HL-60/S4 treated with retinoic acid at 250 ng/mL for 4 days and 3 days (cell line): Measurements from ENCODE around the gene SOX6.

Experiments
- in situ Hi-C: fragments of 300-500 bp; cut with MboI; formaldehyde crosslinking; loops from 2 replicates; pipeline ENCODE4 v1.7.0; 2022; ENCODE audit warnings: low sequenced_read_pairs

The SOX6 gene

DNA sequence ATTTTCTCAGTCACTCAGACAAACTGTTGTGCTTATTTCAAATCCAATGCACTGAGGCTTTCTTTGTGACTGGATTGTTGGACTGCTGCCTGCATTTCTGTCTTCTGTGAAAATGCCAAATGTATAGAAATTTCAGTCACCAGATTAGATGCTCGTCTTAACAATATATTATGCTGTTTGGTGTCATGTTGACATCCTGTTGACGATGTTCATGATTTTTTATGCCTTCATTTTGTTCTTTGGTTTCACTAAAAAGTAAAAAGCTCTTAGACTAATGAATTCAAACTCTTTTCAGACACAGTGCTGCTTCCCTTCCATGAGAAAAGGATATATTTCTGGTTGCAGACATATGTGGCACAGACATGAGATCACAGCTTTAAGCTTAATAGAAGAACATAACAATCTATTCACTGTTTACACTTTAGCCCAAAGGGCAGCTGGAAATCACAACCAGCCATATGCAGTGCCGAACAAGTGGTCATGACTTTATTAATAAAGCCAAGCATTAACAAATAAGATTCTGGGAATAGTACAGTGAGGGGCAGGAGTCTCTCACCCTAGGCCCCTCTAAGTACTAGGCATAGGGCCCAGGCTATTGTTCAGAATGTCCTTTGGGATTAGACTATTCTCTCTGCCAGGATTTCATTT, 9.4 kb upstream of the SOX6 start:
- in situ Hi-C loops: no loop called here

DNA sequence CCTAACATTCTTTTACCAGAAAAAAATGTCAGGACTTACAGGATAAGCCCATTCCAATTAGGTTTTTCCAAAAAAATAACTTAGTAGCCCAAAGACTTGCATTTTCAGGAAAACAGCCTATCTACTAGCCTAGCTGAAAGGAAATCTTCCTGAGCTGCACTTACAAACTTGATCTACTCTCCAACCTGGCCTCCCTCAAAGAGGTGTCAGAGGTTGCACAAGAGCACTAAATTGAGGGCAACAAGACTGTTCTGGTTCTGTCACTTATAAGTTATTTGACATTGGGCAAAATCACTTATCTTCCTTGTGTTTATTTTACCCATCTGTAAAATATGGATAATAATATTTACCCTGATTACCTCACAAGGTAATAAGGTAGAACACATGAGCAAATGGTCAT, 7.9 kb upstream of the SOX6 start:
- in situ Hi-C loops: no loop called here

GRCh38 chr11:16363706-16364105, 7.4 kb upstream of the SOX6 start:
- in situ Hi-C loops: no loop called here

DNA sequence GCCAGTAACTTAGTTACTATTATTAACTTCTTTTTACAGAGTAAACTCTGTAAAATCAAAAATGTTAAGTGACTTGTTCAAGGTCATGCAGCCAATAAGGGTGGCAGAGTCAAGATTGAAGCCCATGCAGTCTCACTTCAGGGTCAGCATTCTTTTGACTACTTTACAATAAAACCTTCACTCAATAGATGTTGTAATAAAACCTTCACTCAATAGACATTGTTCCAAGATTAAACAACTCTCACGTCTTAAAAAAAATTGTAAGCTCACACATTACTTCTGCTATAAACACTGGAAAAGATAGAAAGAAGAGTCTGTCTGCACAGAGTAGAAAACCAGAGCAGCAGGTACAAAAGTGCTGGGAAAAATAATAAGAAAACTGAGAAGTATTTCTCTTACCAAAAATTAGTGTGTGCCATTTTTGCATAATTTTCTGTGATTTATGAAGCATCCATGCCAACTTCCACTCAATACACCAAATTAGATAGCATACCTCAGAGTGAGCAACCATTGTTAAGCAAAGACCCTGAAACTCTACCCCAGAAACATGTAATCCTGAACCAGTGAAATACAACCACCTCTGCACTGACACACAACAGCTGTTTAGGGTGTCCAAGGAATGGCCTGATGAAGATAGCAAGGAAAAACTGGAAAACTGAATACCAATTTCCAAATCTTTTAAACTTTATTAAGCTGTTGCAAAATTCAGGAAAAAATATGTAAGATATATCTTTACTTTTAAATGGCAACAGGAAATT, 4.9 kb upstream of the SOX6 start:
- in situ Hi-C loops: no loop called here

DNA sequence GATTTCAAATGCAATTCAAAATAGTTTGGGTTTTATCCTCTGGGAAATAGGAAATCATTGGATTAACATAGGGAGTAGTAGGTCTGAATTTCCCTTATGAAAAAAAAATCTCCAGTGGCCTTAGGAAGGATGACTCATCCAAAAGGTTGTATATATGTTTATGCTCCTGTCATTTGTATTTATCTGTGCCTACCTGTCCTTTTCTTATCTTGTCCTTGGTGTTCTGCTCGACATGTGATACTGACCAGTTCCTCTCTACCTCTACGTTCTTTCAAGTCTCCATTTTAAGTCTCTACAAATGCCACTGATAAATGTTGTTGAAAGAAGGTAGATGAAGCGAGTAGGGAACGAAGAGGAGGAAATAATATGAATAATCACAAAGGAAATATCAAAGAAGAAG, 3.0 kb upstream of the SOX6 start:
- in situ Hi-C loops: no loop called here

DNA sequence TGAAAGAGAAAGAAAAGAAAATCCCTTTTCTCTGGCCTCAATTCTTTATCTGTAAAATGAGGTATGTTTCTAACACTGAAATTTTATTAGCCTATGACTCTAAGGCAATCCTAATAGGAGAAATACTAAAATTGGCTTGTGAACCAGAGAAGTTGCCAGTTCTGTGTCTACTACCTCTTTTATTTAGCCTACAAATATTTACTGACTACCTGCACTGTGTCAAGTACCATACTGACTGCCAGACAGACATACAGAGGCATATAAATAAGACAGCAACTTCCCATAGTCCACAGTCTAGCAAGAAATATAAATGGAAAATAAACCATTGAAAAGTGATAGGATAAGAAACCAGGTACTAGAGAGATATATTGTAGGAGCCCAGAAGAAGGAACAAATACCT, 2.4 kb upstream of the SOX6 start:
- in situ Hi-C loops: no loop called here

DNA sequence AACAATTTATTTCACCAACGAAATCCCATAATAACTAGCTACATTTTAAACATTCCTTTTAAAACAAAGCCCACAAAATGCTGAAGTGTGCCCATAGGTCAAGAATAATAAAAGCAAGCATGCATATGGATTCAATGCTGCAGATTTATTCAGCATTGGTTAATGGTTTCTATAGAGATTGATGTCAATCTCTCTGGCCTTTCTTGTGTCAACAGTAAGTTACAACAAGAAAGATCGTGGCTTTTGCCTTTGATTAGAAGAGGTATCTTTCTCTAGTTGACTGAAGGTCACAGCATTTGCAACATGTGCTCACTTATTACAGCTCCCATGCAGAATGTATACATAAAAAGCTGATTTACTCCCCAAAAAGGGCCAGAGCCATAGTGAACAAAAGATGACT, 1.4 kb upstream of the SOX6 start:
- in situ Hi-C loops: no loop called here

DNA sequence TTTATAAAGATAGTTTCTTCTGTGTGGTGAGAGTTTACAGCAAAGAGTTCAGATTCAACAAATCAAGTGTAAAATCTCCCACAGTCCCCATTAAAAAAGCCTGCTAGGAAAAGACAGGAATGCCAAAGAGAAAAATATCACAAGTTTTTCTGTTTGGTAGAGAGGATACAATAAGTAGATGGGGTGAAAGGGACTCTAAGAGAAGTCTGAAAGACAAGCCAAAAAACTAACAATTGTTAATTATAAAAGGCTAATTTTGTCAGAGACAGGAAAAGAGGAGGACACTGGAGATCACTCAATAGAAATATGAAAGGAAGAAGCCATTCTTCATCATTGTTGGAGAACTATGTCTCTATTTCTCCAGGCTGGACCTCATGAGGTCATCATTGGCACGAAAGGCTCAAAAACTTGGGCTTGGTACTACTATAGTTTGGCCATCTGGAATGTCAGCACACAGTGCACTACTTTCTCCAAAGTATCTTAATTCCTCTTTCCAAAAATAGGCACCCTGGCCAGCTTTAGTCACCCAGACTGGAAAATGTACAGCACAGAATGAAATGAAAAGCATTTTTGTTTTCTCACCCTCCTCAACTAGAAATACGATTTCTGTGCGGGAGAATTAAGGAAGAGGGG, 531 bp upstream of the SOX6 start:
- in situ Hi-C loops: no loop called here

DNA sequence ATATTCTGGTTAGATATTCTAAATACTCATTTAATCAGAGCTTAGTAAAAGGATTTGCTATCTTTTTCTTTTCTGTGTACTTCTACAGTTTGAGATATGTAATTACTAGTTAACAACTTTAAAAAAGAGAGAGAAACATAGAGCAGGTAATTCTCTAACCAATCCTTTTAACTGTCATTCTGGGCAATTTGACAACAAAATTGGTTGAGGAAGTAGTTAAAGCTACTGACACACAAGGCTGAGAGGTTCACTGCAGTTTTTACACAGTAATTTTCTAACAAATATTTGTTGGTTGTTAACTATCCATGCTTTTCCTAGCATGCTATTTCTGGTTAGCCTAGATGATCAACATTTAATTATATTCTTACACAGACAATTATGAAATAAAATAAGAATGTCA, 3.6 kb downstream of the SOX6 start:
- in situ Hi-C loops: no loop called here

DNA sequence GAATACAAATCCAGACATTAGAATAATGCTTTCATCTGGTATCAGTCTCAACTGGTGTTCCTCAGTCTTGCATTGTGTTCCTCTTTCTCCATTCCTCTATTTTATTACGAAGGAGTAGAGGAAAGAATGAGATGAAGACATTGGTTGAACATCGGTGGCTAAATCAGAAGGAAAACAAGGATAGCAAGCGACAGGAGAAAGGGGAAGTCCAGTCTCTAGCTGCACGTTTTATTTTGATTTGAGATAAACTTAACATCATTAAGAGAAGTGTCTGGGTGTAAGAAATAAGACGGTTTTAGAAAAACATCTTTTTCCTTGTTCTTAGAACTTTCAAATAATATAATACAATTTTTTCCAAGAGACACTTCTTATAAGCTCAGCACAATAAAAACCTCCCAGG, 6.2 kb downstream of the SOX6 start:
- in situ Hi-C loops: no loop called here

DNA sequence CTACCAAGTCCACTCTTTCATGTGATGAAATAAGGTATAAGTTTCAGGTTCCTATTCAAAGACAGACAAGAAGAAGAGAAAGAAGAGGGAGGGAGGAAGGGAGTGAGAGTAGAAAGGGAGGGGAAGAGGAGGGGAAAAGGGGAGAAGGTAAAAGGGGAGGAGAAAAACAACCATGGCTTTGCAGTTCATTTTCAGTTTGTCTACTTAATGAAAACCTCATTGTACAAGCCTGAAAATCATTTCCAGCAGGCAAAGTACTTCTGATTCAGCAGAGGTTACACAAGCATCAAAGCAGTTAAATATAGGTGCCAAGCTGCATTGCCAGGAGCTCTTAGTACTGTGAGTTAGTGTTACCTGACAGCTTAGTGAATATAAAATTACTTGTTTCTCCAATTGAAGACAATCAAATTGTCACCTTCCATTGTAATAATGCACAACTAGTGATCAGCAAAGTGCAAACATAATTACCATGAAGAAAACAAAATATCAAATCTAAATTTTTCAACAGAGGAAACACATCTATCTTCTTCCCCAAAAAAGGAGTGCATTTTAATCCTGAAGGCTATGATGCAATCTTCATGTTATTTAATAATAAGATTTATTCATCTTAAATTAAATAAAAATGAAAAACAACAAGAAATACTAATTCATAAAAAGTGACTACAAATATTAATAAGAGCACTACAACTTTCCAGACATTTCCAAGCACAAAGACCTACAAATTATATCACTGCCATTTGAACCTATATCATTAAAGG, 8.2 kb downstream of the SOX6 start:
- in situ Hi-C loops: no loop called here

- in situ Hi-C loops: no loop called here
Observed at GRCh38 chr11:16346975-16347374, 9.4 kb downstream of the SOX6 start.

GRCh38 chr11:16341853-16342252, 14.5 kb downstream of the SOX6 start:
- in situ Hi-C loops: no loop called here

- in situ Hi-C loops: no loop called here
Observed at GRCh38 chr11:16338393-16338792, 18.0 kb downstream of the SOX6 start.

- in situ Hi-C loops: no loop called here
Observed at GRCh38 chr11:16337421-16338213, 18.7 kb downstream of the SOX6 start.

DNA sequence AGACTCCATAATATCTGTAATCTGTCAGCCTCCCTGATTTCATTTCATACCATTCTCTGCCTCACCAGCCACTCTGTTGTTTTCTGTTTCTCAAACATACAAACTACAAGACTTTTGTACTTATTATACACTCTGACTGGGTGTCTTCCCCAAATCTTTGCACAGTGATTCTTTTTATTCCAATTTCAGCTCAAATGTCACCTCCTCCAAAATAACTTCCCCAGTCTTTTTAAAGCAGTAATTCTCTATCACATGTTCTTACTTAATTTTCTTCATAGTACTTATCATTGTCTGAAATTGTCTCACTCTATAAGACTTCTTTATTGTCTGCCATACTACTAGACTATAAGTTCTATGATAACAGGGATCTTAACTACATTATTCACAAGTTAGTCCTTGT, 19.6 kb downstream of the SOX6 start:
- in situ Hi-C loops: no loop called here

GRCh38 chr11:16336204-16336603, 20.1 kb downstream of the SOX6 start:
- in situ Hi-C loops: no loop called here

GRCh38 chr11:16335236-16335962, 20.9 kb downstream of the SOX6 start:
- in situ Hi-C loops: no loop called here

GRCh38 chr11:16326679-16327297, 29.6 kb downstream of the SOX6 start:
- in situ Hi-C loops: no loop called here

DNA sequence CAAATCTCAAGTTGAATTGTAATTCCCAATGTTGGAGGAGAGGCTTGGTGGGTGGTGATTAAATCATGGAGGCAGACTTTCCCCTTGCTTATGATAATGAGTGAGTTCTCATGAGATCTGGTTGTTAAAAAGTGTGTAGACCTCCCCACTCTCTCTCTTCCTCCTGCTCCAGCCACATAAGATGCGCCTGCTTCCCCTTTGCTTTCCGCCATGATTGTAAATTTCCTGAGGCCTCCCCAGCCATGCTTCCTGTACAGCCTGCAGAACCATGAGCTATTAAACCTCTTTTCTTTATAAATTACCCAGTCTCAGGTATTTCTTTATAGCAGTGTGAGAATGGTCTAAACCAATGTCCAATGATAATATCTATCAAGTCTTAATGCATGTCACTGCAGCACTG, 34.2 kb downstream of the SOX6 start:
- in situ Hi-C loops: no loop called here
